GM10266 (cell line): ENCODE results near the gene IGF2BP3.
"Not testable (repeated sequence)": the region's sequence is repeated elsewhere in the genome, so short reads cannot be mapped to it uniquely, and the experiment has no call there.

Experiments used
- DNase-seq: peaks from one replicate; pipeline ENCODE4 v3.0.0; 2012; ENCODE audit errors: extremely low spot score
- TF ChIP-seq, protein P1 (sequence below): IDR thresholded peaks from 2 replicates; pipeline ENCODE4 v1.5.1; 2012; ENCODE audit warnings: mild to moderate bottlenecking, low read depth; ENCODE audit not compliant: control insufficient read depth, insufficient read depth; ENCODE audit errors: missing control alignments

The IGF2BP3 gene

DNA sequence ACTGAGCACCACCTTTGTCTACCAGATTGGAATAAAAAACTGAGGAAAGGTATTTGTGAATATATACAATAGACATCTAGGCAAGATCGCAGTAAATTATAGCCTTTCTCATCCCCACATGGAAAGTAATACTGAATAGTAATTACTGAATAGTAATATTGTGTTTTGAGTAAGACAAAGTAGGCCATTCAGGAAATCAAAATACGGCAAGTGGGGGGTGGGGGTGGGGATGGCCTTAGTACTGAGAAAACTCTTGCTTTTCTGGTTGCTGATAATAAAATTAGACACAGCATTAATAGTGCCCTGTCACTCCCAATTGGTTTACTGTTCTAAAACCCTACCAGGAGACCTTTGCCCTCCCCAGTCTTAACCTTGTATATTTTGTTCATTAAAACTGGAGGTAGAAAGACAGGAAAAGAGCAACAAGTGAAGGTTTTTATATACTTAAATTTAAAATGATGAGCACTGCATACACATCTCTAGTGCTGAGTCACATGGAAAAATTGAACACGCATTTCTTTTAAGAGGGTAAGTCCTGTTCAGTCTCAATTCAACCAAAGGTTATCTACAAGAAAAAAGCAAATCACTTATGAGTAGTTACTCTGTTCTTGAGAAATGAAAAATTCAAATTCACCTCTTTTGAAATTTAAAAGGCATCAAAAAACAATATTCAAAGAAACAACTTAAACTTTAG is 65.6 kb downstream of the IGF2BP3 start:
- DNase-seq = no peak
- TF ChIP-seq, protein P1, sequence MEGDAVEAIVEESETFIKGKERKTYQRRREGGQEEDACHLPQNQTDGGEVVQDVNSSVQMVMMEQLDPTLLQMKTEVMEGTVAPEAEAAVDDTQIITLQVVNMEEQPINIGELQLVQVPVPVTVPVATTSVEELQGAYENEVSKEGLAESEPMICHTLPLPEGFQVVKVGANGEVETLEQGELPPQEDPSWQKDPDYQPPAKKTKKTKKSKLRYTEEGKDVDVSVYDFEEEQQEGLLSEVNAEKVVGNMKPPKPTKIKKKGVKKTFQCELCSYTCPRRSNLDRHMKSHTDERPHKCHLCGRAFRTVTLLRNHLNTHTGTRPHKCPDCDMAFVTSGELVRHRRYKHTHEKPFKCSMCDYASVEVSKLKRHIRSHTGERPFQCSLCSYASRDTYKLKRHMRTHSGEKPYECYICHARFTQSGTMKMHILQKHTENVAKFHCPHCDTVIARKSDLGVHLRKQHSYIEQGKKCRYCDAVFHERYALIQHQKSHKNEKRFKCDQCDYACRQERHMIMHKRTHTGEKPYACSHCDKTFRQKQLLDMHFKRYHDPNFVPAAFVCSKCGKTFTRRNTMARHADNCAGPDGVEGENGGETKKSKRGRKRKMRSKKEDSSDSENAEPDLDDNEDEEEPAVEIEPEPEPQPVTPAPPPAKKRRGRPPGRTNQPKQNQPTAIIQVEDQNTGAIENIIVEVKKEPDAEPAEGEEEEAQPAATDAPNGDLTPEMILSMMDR = no peak

DNA sequence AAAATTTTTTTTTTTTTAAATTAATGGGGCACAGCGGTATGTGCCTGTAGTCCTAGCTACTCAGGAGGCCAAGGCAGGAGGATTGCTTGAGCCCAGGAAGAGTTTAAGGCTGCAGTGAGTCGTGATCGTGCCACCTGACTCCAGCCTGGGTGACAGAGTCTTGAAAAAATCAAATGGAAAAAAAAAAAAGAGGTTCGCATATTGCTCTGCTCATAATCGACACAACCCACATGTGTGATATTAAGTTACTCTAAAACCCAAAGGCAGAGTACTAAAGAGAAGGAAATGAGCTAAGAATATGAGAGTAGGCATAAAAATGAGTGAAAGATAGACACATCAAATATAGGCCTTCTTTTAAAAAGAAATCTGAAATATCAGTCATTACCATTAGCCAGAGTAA is 66.3 kb downstream of the IGF2BP3 start:
- TF ChIP-seq, protein P1 = no peak
- no peak for DNase-seq

DNA sequence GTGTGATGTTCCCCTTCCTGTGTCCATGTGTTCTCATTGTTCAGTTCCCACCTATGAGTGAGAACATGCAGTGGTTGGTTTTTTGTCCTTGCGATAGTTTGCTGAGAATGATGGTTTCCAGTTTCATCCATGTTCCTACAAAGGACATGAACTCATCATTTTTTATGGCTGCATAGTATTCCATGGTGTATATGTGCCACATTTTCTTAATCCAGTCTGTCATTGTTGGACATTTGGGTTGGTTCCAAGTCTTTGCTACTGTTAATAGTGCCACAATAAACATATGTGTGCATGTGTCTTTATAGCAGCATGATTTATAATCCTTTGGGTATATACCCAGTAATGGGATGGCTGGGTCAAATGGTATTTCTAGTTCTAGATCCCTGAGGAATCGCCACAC is 72.2 kb downstream of the IGF2BP3 start:
- not testable (repeated sequence) for DNase-seq

DNA sequence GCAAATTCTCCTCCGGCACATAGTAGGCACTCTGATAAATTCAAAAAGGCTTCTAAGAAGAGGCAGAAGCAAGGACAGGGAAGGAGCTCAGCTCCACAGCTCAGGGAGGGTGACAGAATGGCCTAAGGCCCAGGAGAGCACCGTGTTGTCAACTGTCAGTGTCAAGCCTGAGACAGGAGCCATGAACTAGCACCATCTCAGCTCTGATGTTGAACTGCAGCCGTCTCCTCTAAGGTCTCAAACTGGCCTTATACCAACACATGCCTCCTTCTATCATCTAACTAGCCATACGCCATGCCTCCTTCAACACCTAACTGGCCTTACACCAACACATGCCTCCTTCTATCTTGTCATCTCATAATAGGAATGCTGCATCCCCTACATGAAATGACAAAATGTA is 73.0 kb downstream of the IGF2BP3 start:
- TF ChIP-seq, protein P1 = no peak
- DNase-seq = no peak

DNA sequence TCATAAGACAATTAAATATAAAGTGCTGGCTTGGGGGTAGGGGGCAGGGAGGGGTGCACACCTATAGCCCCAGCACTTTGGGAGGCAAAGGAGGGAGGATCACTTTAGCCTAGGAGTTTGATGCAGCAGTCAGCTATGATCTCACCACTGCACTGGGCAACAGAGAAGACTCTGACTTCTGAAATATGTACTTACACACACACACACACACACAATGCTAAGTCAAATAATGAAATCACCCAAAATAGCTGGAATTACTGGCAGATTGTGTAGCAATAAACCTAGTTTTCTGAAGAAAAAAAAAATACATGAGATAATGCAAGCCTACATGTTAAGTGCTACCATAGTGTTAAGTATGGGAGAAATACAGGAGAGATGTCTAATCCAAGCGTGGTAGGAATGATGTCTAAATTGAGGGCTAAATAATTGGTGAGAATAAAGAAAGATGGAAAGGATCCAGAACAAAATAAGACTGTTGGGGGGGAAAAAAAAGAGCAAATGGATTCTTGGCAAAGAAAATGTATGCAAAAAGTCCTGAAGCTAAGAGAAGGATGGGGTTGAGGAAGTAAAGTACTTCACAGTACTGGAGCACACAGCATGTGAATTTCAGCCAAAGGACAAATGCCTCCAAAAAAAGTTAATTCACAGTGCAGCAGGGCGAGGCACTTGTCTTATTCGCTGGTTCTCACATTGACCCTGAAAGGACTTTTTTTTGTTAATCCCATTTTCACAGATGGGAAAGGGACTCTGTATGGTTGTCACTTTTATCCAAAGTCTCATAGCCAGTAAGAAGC is 73.9 kb downstream of the IGF2BP3 start:
- DNase-seq = no peak

DNA sequence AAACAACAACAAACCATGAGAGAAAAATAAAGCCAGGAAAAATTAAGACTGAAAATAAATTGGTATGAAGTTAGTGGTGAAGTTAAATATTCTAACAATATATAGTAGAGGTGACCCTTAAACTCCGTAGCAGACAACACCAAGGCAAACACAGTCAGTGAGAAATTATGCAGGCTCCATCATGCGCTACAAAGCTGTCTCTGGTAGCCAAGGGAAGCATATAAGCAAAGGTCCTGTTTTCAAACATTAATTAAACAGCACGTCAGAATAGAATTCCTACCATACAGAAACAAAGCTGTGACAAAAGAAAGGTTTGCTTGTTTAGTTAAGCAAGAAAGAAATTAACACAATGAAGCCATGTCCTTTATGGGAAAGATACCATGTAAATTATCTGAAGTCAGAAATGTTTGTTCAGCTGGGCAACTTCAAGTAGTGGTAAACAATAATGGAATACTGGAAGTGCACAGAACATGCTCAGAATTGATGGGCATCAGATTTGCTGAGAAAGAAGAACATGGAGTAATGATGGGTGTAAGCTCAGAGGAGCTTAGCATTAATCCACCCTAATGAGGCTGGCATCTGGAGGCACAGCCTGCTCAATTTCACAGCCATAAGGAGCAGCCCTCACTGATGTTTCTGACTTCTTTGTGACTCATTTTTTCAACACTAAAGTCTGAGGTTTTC is 75.7 kb downstream of the IGF2BP3 start:
- TF ChIP-seq, protein P1 = no peak
- no peak for DNase-seq

More for the DNA sequence above, 73.9 kb downstream of the IGF2BP3 start:
- TF ChIP-seq, protein P1 = no peak

DNA sequence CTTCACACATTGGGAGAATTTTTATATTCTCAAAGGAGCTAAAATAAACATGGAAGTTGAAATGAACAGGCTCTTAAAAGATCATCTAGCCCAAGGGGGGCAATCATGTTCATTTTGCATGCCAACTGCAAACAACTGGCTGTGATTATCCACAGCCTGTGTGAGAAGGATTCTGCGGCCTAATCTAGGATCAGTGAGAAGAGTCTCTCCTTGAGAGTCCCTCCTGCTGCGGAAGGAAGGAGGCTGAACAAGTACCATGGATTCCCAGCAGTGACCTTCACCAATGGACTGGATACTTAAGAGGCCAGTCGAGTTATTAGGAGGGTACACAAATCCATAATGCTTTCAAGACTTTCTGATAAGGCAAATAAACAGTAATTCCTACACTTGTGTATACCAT is 76.7 kb downstream of the IGF2BP3 start:
- TF ChIP-seq, protein P1 = no peak
- no peak for DNase-seq
